H1 (cell line): ENCODE data around the gene IFT25. TPM values are rescaled to one million over a fixed set of nuclear protein-coding genes. Genes with fewer than 3 reads are reported as not detected.

Source experiments
- CTCF ChIA-PET: fragments of 300-600 bp; sonication (Branson Sonifier 250); formaldehyde crosslinking; loops from one replicate; lab custom pipeline; 2021; ENCODE audit not compliant: partially characterized antibody; lab: Charles Lee
- POLR2A ChIA-PET: fragments of 300-600 bp; sonication (Branson Sonifier 250); formaldehyde crosslinking; loops from one replicate; lab custom pipeline; 2021; ENCODE audit warnings: inconsistent platforms; ENCODE audit not compliant: partially characterized antibody; lab: Charles Lee
- DNase-seq, 2 experiments: peaks; one replicate each; pipeline versions ENCODE4 v3.0.0 to v3.0.0-alpha.2; 2010 to 2022; ENCODE audit warnings: low spot score in 2 of 2, low read depth in 1 of 2, mixed read lengths in 1 of 2
- FAIRE-seq: peaks from 2 replicates; lab custom pipeline; 2011; peaks lifted over from hg19 to GRCh38; lab: Jason Lieb, UNC
- H2AFZ ChIP-seq: 2 replicates; pipeline ENCODE4 v1.8.1; 2012; ENCODE audit warnings: low read length, inconsistent platforms
- H2AK5ac ChIP-seq: 2 replicates; pipeline ENCODE4 v1.6.1; 2013; ENCODE audit warnings: low read depth, low read length
- H2BK120ac ChIP-seq: replicated peaks from 2 replicates; pipeline ENCODE3; 2013; ENCODE audit warnings: low read depth, low read length, inconsistent platforms
- H2BK12ac ChIP-seq: 2 replicates; pipeline ENCODE4 v1.6.1; 2013; ENCODE audit warnings: low read depth, low read length
- H2BK15ac ChIP-seq: 2 replicates; pipeline ENCODE4 v1.6.1; 2013; ENCODE audit warnings: low read length
- H2BK20ac ChIP-seq: 2 replicates; pipeline ENCODE4 v1.6.1; 2013; ENCODE audit warnings: low read length
- H2BK5ac ChIP-seq: 2 replicates; pipeline ENCODE4 v1.6.1; 2013; ENCODE audit warnings: low read depth, low read length
- H3K14ac ChIP-seq: 2 replicates; pipeline ENCODE4 v1.6.1; 2013; ENCODE audit warnings: inconsistent platforms; ENCODE audit not compliant: insufficient read length
- H3K18ac ChIP-seq: 2 replicates; pipeline ENCODE4 v1.6.1; 2013; ENCODE audit warnings: low read length; ENCODE audit errors: extremely low read depth
- H3K23ac ChIP-seq: 2 replicates; pipeline ENCODE4 v1.6.1; 2013; ENCODE audit warnings: inconsistent platforms; ENCODE audit not compliant: insufficient read length
- H3K23me2 ChIP-seq: 2 replicates; pipeline ENCODE4 v1.6.1; 2013; ENCODE audit warnings: low read depth, low read length
- H3K27ac ChIP-seq: 2 replicates; pipeline ENCODE4 v1.6.1; 2011; ENCODE audit warnings: low read depth, low read length, inconsistent platforms
- H3K27me3 ChIP-seq, 4 experiments: replicated peaks in 1 of 4; 1 replicate in 1 of 4; 2 replicates in 3 of 4; pipeline versions ENCODE4 v1.6.1 to v1.8.1; 2011 to 2013; ENCODE audit warnings: low read length in 3 of 4, mild to moderate bottlenecking in 3 of 4, inconsistent platforms in 2 of 4, mixed read lengths in 2 of 4, moderate library complexity in 1 of 4; ENCODE audit not compliant: control insufficient read depth in 3 of 4, insufficient read depth in 3 of 4; ENCODE audit errors: extremely low read depth in 1 of 4
- H3K36me3 ChIP-seq, 4 experiments: 2 replicates each; pipeline versions ENCODE4 v1.6.1 to v1.8.1; 2011 to 2013; ENCODE audit warnings: mild to moderate bottlenecking in 4 of 4, low read length in 3 of 4, moderate library complexity in 2 of 4, control low read depth in 1 of 4, inconsistent platforms in 1 of 4; ENCODE audit not compliant: insufficient read depth in 4 of 4, control insufficient read depth in 2 of 4
- H3K4ac ChIP-seq: replicated peaks from 2 replicates; pipeline ENCODE3; 2013; ENCODE audit warnings: low read length, low read depth, mixed read lengths, inconsistent platforms; ENCODE audit not compliant: insufficient read length
- H3K4me1 ChIP-seq, 4 experiments: replicated peaks in 1 of 4; 1 replicate in 1 of 4; 2 replicates in 3 of 4; pipeline versions ENCODE4 v1.6.1 to v1.8.1; 2011 to 2013; ENCODE audit warnings: low read length in 3 of 4, inconsistent platforms in 2 of 4, mixed read lengths in 1 of 4; ENCODE audit not compliant: insufficient read depth in 4 of 4, control insufficient read depth in 3 of 4
- H3K4me2 ChIP-seq, 2 experiments: 2 replicates each; pipeline versions ENCODE4 v1.6.1 to v1.8.1; 2011 to 2013; ENCODE audit warnings: low read depth in 2 of 2, low read length in 2 of 2, control low read depth in 1 of 2, inconsistent platforms in 1 of 2, mild to moderate bottlenecking in 1 of 2; ENCODE audit not compliant: insufficient read depth in 1 of 2
- H3K4me3 ChIP-seq, 4 experiments: fragments of 200-600, 300-600 bp in 1 of 4; sonication (generic), shearing (Covaris generic), sonication (Bioruptor Twin) in 1 of 4; 2 replicates each; pipeline versions ENCODE4 v1.5.1 to v1.8.1; 2011 to 2016; ENCODE audit warnings: low read length in 4 of 4, low read depth in 3 of 4, control low read depth in 2 of 4, inconsistent platforms in 2 of 4, mild to moderate bottlenecking in 2 of 4, mixed read lengths in 1 of 4, moderate library complexity in 1 of 4; ENCODE audit not compliant: insufficient read depth in 2 of 4; ENCODE audit errors: extremely low read depth in 1 of 4
- H3K56ac ChIP-seq: replicated peaks from 2 replicates; pipeline ENCODE3; 2013; ENCODE audit warnings: low read depth, mild to moderate bottlenecking, mixed read lengths, low read length, inconsistent platforms; ENCODE audit not compliant: insufficient read length
- H3K79me1 ChIP-seq: 2 replicates; pipeline ENCODE4 v1.6.1; 2013; ENCODE audit warnings: low read depth, low read length, control low read depth
- H3K79me2 ChIP-seq, 2 experiments: 2 replicates each; pipeline versions ENCODE4 v1.6.1 to v1.8.1; 2012 to 2013; ENCODE audit warnings: low read length in 2 of 2, mild to moderate bottlenecking in 2 of 2, inconsistent platforms in 1 of 2; ENCODE audit not compliant: insufficient read depth in 2 of 2, control insufficient read depth in 1 of 2
- H3K9ac ChIP-seq, 4 experiments: replicated peaks in 1 of 4; 1 replicate in 1 of 4; 2 replicates in 3 of 4; pipeline versions ENCODE4 v1.6.1 to v1.8.1; 2011 to 2013; ENCODE audit warnings: low read depth in 3 of 4, low read length in 3 of 4, control low read depth in 2 of 4, mild to moderate bottlenecking in 2 of 4, moderate library complexity in 2 of 4, inconsistent platforms in 1 of 4; ENCODE audit errors: extremely low read depth in 1 of 4
- H3K9me3 ChIP-seq, 2 experiments: 2 replicates each; pipeline versions ENCODE4 v1.6.1 to v1.8.1; 2012 to 2013; ENCODE audit warnings: mild to moderate bottlenecking in 2 of 2, moderate library complexity in 2 of 2, control low read depth in 1 of 2, inconsistent platforms in 1 of 2, low read depth in 1 of 2, low read length in 1 of 2, mixed read lengths in 1 of 2; ENCODE audit not compliant: insufficient read depth in 2 of 2
- H4K20me1 ChIP-seq, 2 experiments: replicated peaks in 1 of 2; 2 replicates each; pipeline versions ENCODE3 to v1.8.1; 2011 to 2013; ENCODE audit warnings: inconsistent platforms in 2 of 2, low read length in 2 of 2, mild to moderate bottlenecking in 1 of 2; ENCODE audit not compliant: insufficient read depth in 2 of 2, control insufficient read depth in 1 of 2
- H4K5ac ChIP-seq: 2 replicates; pipeline ENCODE4 v1.6.1; 2013; ENCODE audit warnings: low read length, low read depth, mixed read lengths, inconsistent platforms; ENCODE audit not compliant: insufficient read length
- H4K8ac ChIP-seq: 2 replicates; pipeline ENCODE4 v1.8.0; 2013; ENCODE audit warnings: mild to moderate bottlenecking, moderate library complexity, low read length, inconsistent platforms; ENCODE audit not compliant: insufficient read depth; ENCODE audit errors: extremely low read depth
- H4K91ac ChIP-seq: replicated peaks from 2 replicates; pipeline ENCODE3; 2013; ENCODE audit warnings: low read length, mixed read lengths, inconsistent platforms; ENCODE audit not compliant: insufficient read length
- WGBS, 2 experiments: shearing (Covaris generic) in 1 of 2; methylation state at CpG; one replicate each; pipeline versions ENCODE4 v1.1.6 to v1.1.7; 2013 to 2015; ENCODE audit warnings: low lambda C conversion rate in 2 of 2, mixed read lengths in 2 of 2, inconsistent platforms in 1 of 2, low coverage in 1 of 2, missing lambda C conversion rate in 1 of 2; ENCODE audit not compliant: insufficient replicate concordance in 2 of 2, insufficient coverage in 1 of 2, insufficient read length in 1 of 2; ENCODE audit errors: extremely low coverage in 1 of 2, missing lambda C conversion rate in 1 of 2; 5-methylcytosine and 5-hydroxymethylcytosine counted together
- polyA plus RNA-seq, 7 experiments: library from polyadenylated mRNA; depleted of rRNA in 3 of 7; stranded (reverse) in 5 of 7; unstranded in 2 of 7; fragments of >200 nt in 5 of 7; fragments of 200-250 nt in 2 of 7; gene quantifications; 1 replicate in 5 of 7; 2 replicates in 1 of 7; 4 replicates in 1 of 7; pipeline versions ENCODE4 v1.2.1 to v1.2.3, GENCODE V29; 2011 to 2013; ENCODE audit warnings: missing spikeins in 2 of 7, mixed read lengths in 2 of 7
- total RNA-seq: library from RNA; stranded (reverse); fragmentation: NEBNext Ultra II Directional; extraction: Animal tissue kit (Norgen Biotek cat#: 25700); gene quantifications from 2 replicates; pipeline ENCODE4 v1.2.1, GENCODE V29; 2021

Gene IFT25
- total and polyA plus RNA-seq, 2 of the 8 experiments (the other 6 are each of a cell fraction or from before 2014, with no cell fraction given) = 15.0 to 36.3 TPM

GRCh38 chr1:53911442-53911841 is 34.1 kb downstream of the IFT25 start:
- H4K5ac ChIP-seq = no peak overlapping the region
- H3K36me3 ChIP-seq = no peaks in the 10 kb centered on the region
- H3K27me3 ChIP-seq = no peaks in the 10 kb centered on the region
- ChIA-PET POLR2A (interaction anchor here (0.7 kb wide), 1 partner anchor 141 kb away, joined by 3 read pairs; no protein-coding TSS in a partner anchor), CTCF (interaction anchor here (1.0 to 4.7 kb wide), 4 partner anchors 32 to 81 kb away, joined by 3 to 32 read pairs (median 14); no protein-coding TSS in a partner anchor)
- H4K20me1 ChIP-seq = no peaks in the 10 kb centered on the region
- H3K18ac ChIP-seq = no peak overlapping the region
- FAIRE-seq (no peak), DNase-seq (no peak)
- no peak overlapping the region for H3K4me3 ChIP-seq
- H4K8ac ChIP-seq = no peak overlapping the region
- no peak overlapping the region for H2BK20ac ChIP-seq
- H3K9me3 ChIP-seq = no peaks in the 10 kb centered on the region
- H2BK12ac ChIP-seq = no peak overlapping the region
- H3K79me2 ChIP-seq = no peaks in the 10 kb centered on the region
- H2BK5ac ChIP-seq = no peak overlapping the region
- no peaks in the 10 kb centered on the region for H3K79me1 ChIP-seq
- H2AFZ ChIP-seq = no peak overlapping the region
- H2AK5ac ChIP-seq = no peak overlapping the region
- H3K4me1 ChIP-seq = peaks cover 7 to 13% (median 12%) of the 10 kb centered on the region in 4 experiments; a peak in 6 of 7 replicates
- whole genome bisulfite sequencing, 2 experiments = 94% methylated on average over 4 of the region's 4 CpGs; no CpG with 5 or more reads in 1 of the 2 experiments
- H3K4ac ChIP-seq = no peak overlapping the region
- no peak overlapping the region for H3K4me2 ChIP-seq
- no peak overlapping the region for H4K91ac ChIP-seq
- H3K23ac ChIP-seq = no peak overlapping the region
- no peak overlapping the region for H2BK120ac ChIP-seq
- no peak overlapping the region for H3K14ac ChIP-seq
- H3K27ac ChIP-seq = no peak overlapping the region
- no peak overlapping the region for H3K56ac ChIP-seq
- H3K23me2 ChIP-seq = no peaks in the 10 kb centered on the region
- no peak overlapping the region for H2BK15ac ChIP-seq
- no peak overlapping the region for H3K9ac ChIP-seq
